CD14-positive monocyte (primary cell): ENCODE data around the gene TBC1D4. TPM values are rescaled to one million over a fixed set of nuclear protein-coding genes. Genes with fewer than 3 reads are reported as not detected.
A peak's percentile ranks its signal among the peaks of the same experiment; 100 is the strongest.

ENCODE experiments used
- DNase-seq, 3 donors: peaks; one replicate each; pipeline ENCODE4 v3.0.0-alpha.2; 2011 to 2022
- H2AFZ ChIP-seq: 2 replicates; pipeline ENCODE4 v1.6.0; 2012; ENCODE audit warnings: mild to moderate bottlenecking, low read depth, low read length, inconsistent platforms; ENCODE audit not compliant: insufficient read depth, poor library complexity, severe bottlenecking
- H3K27ac ChIP-seq, 2 donors: 1 replicate in 1 of 2; 2 replicates in 1 of 2; pipeline ENCODE4 v1.5.1; 2012 to 2013; ENCODE audit warnings: low read length in 2 of 2, control low read depth in 1 of 2, inconsistent platforms in 1 of 2, low read depth in 1 of 2, mild to moderate bottlenecking in 1 of 2
- H3K27me3 ChIP-seq, 2 donors: one replicate each; pipeline versions ENCODE4 v1.6.0 to v1.6.1; 2011 to 2013; ENCODE audit warnings: low read length in 2 of 2; ENCODE audit not compliant: control insufficient read depth in 2 of 2, insufficient read depth in 2 of 2
- H3K36me3 ChIP-seq, 2 donors: replicated peaks in 1 of 2; 1 replicate in 1 of 2; 2 replicates in 1 of 2; pipeline versions ENCODE4 v1.5.1 to v1.6.1; 2012 to 2013; ENCODE audit warnings: low read length in 2 of 2, control low read depth in 1 of 2, inconsistent platforms in 1 of 2, mild to moderate bottlenecking in 1 of 2; ENCODE audit not compliant: insufficient read depth in 2 of 2, control insufficient read depth in 1 of 2
- H3K4me1 ChIP-seq, 2 donors: 1 replicate in 1 of 2; 2 replicates in 1 of 2; pipeline versions ENCODE4 v1.5.1 to v1.6.1; 2012 to 2013; ENCODE audit warnings: low read length in 2 of 2, control low read depth in 1 of 2, inconsistent platforms in 1 of 2, mild to moderate bottlenecking in 1 of 2, moderate library complexity in 1 of 2; ENCODE audit not compliant: insufficient read depth in 2 of 2, control insufficient read depth in 1 of 2
- H3K4me2 ChIP-seq: replicated peaks from 2 replicates; pipeline ENCODE3; 2012; ENCODE audit warnings: low read length, moderate library complexity, mild to moderate bottlenecking; ENCODE audit not compliant: poor library complexity, severe bottlenecking; ENCODE audit errors: extremely low read depth
- H3K4me3 ChIP-seq, 3 experiments: fragments of 200-600 bp in 1 of 3; sonication (generic) in 1 of 3; replicated peaks in 1 of 3; 1 replicate in 2 of 3; 2 replicates in 1 of 3; pipeline ENCODE4 v1.5.1; 2011 to 2013; ENCODE audit warnings: low read length in 3 of 3, mild to moderate bottlenecking in 3 of 3, control low read depth in 2 of 3, low read depth in 2 of 3, inconsistent platforms in 1 of 3, moderate library complexity in 1 of 3
- H3K79me2 ChIP-seq: 2 replicates; pipeline ENCODE4 v1.6.0; 2012; ENCODE audit warnings: mild to moderate bottlenecking, control low read depth, inconsistent platforms, low read length, moderate library complexity; ENCODE audit not compliant: insufficient read depth
- H3K9ac ChIP-seq: 2 replicates; pipeline ENCODE4 v1.6.0; 2017; ENCODE audit warnings: low read length, mild to moderate bottlenecking; ENCODE audit not compliant: insufficient read depth, poor library complexity, severe bottlenecking
- H3K9me3 ChIP-seq, 2 donors: replicated peaks in 1 of 2; 1 replicate in 1 of 2; 2 replicates in 1 of 2; pipeline versions ENCODE4 v1.5.1 to v1.6.1; 2012 to 2013; ENCODE audit warnings: low read length in 2 of 2, control low read depth in 1 of 2; ENCODE audit not compliant: control insufficient read depth in 1 of 2, insufficient read depth in 1 of 2
- H4K20me1 ChIP-seq: 2 replicates; pipeline ENCODE4 v1.6.0; 2012; ENCODE audit warnings: mild to moderate bottlenecking, low read length, control low read depth, moderate library complexity; ENCODE audit not compliant: insufficient read depth
- H3K27ac Mint-ChIP-seq, 7 donors: one replicate each; pipeline ENCODE4 v1.8.0; 2020; ENCODE audit warnings: mild to moderate bottlenecking in 7 of 7, mixed read lengths in 7 of 7, moderate library complexity in 6 of 7, inconsistent platforms in 2 of 7
- H3K27me3 Mint-ChIP-seq, 3 donors: one replicate each; pipeline ENCODE4 v1.8.0; 2021 to 2022; ENCODE audit warnings: low read depth in 3 of 3, mild to moderate bottlenecking in 3 of 3, mixed read lengths in 3 of 3, moderate library complexity in 3 of 3, inconsistent platforms in 1 of 3
- H3K36me3 Mint-ChIP-seq, 2 donors: one replicate each; pipeline ENCODE4 v1.8.0; 2020; ENCODE audit warnings: mixed read lengths in 2 of 2, inconsistent platforms in 1 of 2, mild to moderate bottlenecking in 1 of 2
- H3K4me1 Mint-ChIP-seq: one replicate; pipeline ENCODE4 v1.8.0; 2020; ENCODE audit warnings: mild to moderate bottlenecking, mixed read lengths
- H3K4me3 Mint-ChIP-seq, 2 donors: one replicate each; pipeline ENCODE4 v1.8.0; 2020; ENCODE audit warnings: mild to moderate bottlenecking in 2 of 2, mixed read lengths in 2 of 2, moderate library complexity in 1 of 2
- H3K9me3 Mint-ChIP-seq, 7 donors: one replicate each; pipeline ENCODE4 v1.8.0; 2020 to 2022; ENCODE audit warnings: mixed read lengths in 7 of 7, mild to moderate bottlenecking in 6 of 7, moderate library complexity in 6 of 7, inconsistent platforms in 2 of 7
- CTCF ChIP-seq: fragments of 200-600 bp; IDR thresholded peaks from one replicate; pipeline ENCODE4 v1.8.0; 2022; ENCODE audit warnings: antibody characterized with exemption, mild to moderate bottlenecking
- WGBS: methylation state at CpG from one replicate; pipeline ENCODE4 v1.1.5; 2013; ENCODE audit warnings: missing lambda C conversion rate; ENCODE audit not compliant: insufficient coverage; 5-methylcytosine and 5-hydroxymethylcytosine counted together
- intact Hi-C, 2 donors: fragments of 100-400 bp; cut with micrococcal nuclease; formaldehyde crosslinking; loops; one replicate each; pipeline versions ENCODE4 v1.15.0 to v1.15.1; 2023
- polyA plus RNA-seq, 3 donors: library from polyadenylated mRNA; depleted of rRNA in 1 of 3; unstranded in 2 of 3; stranded (reverse) in 1 of 3; fragments of 300-500 nt in 2 of 3; fragments of >200 nt in 1 of 3; fragmentation: Illumina TruSeq in 2 of 3; gene quantifications; 1 replicate in 2 of 3; 2 replicates in 1 of 3; pipeline ENCODE4 v1.2.3, GENCODE V29; 2012 to 2021

TBC1D4 gene
- polyA plus RNA-seq, 3 donors, result 2.0 to 6.7 (median 2.5) TPM

GRCh38 chr13:75414036-75414827, 67.7 kb downstream of the TBC1D4 start:
- no peak for DNase-seq
- Mint-ChIP-seq H3K27ac (peak overlapping the region in 1 of 7 donors; percentile 31), H3K36me3 (peaks cover 0 to 1% of the 10 kb centered on the region in 2 donors), H3K4me1 (peaks cover 38% of the 10 kb centered on the region), H3K4me3 (no peak overlapping the region), H3K9me3 (peaks cover 0 to 4% (median 3%) of the 10 kb centered on the region in 7 donors), H3K27me3 (no peaks in the 10 kb centered on the region)
- H3K4me1 ChIP-seq, result peaks cover 28 to 40% of the 10 kb centered on the region in 2 donors
- H3K27ac ChIP-seq, result no peak overlapping the region
- no peaks in the 10 kb centered on the region for H4K20me1 ChIP-seq
- no peaks in the 10 kb centered on the region for H3K36me3 ChIP-seq
- H3K27me3 ChIP-seq, result no peaks in the 10 kb centered on the region
- H3K9me3 ChIP-seq, result no peaks in the 10 kb centered on the region
- intact Hi-C loops, result no loop called here
- H3K4me3 ChIP-seq, result no peak overlapping the region
- no CpG with 5 or more reads among the region's 2 CpGs for WGBS
- H3K4me2 ChIP-seq, result no peak overlapping the region
- no peak for TF ChIP-seq CTCF
- no peak overlapping the region for H2AFZ ChIP-seq
- no peak overlapping the region for H3K9ac ChIP-seq
- no peaks in the 10 kb centered on the region for H3K79me2 ChIP-seq

GRCh38 chr13:75411924-75412537, 69.9 kb downstream of the TBC1D4 start:
- H3K36me3 ChIP-seq, result no peaks in the 10 kb centered on the region
- H3K4me3 ChIP-seq, result no peak overlapping the region
- Mint-ChIP-seq H3K27me3 (no peaks in the 10 kb centered on the region), H3K9me3 (peaks cover 0 to 4% (median 3%) of the 10 kb centered on the region in 7 donors), H3K27ac (no peak overlapping the region), H3K4me3 (no peak overlapping the region), H3K36me3 (peaks cover 0 to 1% of the 10 kb centered on the region in 2 donors), H3K4me1 (peaks cover 23% of the 10 kb centered on the region)
- DNase-seq, result no peak
- no peak overlapping the region for H3K9ac ChIP-seq
- no peaks in the 10 kb centered on the region for H4K20me1 ChIP-seq
- peaks cover 14 to 19% of the 10 kb centered on the region in 2 donors for H3K4me1 ChIP-seq
- no peaks in the 10 kb centered on the region for H3K79me2 ChIP-seq
- H3K27ac ChIP-seq, result no peak overlapping the region
- intact Hi-C loops, result no loop called here
- no peak for TF ChIP-seq CTCF
- no peak overlapping the region for H2AFZ ChIP-seq
- no peaks in the 10 kb centered on the region for H3K27me3 ChIP-seq
- no peaks in the 10 kb centered on the region for H3K9me3 ChIP-seq
- whole genome bisulfite sequencing, result no CpG with 5 or more reads among the region's 4 CpGs
- no peak overlapping the region for H3K4me2 ChIP-seq
